ENCODE results near the gene GAS2L2. TPM values are rescaled to one million over a fixed set of nuclear protein-coding genes. Genes with fewer than 3 reads are reported as not detected.
"Not testable (repeated sequence)": the region's sequence is repeated elsewhere in the genome, so short reads cannot be mapped to it uniquely, and the experiment has no call there.

The GAS2L2 gene
- total RNA-seq, 1 donor from 2014 or later, result not detected

GRCh38 chr17:35705230-35705629, 47.8 kb downstream of the GAS2L2 start:
- DNase-seq (ENCODE audit: low spot score), result no peak
- H3K27ac Mint-ChIP-seq (ENCODE audit: unreplicated experiment), result peak overlapping the region; percentile 6
- no peak for TF ChIP-seq CTCF (IDR thresholded peaks at IDR 0.05)
- H3K9me3 Mint-ChIP-seq (ENCODE audit: low read depth), result no peaks in the 10 kb centered on the region
- no peak overlapping the region for H3K4me3 Mint-ChIP-seq (ENCODE audit: unreplicated experiment)
- no peaks in the 10 kb centered on the region for H3K27me3 Mint-ChIP-seq (ENCODE audit: low read depth)
- peaks cover 45% of the 10 kb centered on the region for H3K4me1 Mint-ChIP-seq (ENCODE audit: low read depth)
- H3K36me3 Mint-ChIP-seq (ENCODE audit: low read depth), result peaks cover 8% of the 10 kb centered on the region

- not testable (repeated sequence) for DNase-seq (ENCODE audit: low spot score); H3K4me3 Mint-ChIP-seq (ENCODE audit: unreplicated experiment); H3K27ac Mint-ChIP-seq (ENCODE audit: unreplicated experiment); H3K9me3 Mint-ChIP-seq (ENCODE audit: low read depth); H3K27me3 Mint-ChIP-seq (ENCODE audit: low read depth); H3K36me3 Mint-ChIP-seq (ENCODE audit: low read depth)
- H3K4me1 Mint-ChIP-seq (ENCODE audit: low read depth), result peaks cover 33% of the 10 kb centered on the region
Observed at GRCh38 chr17:35703308-35703707, 49.7 kb downstream of the GAS2L2 start.

DNA sequence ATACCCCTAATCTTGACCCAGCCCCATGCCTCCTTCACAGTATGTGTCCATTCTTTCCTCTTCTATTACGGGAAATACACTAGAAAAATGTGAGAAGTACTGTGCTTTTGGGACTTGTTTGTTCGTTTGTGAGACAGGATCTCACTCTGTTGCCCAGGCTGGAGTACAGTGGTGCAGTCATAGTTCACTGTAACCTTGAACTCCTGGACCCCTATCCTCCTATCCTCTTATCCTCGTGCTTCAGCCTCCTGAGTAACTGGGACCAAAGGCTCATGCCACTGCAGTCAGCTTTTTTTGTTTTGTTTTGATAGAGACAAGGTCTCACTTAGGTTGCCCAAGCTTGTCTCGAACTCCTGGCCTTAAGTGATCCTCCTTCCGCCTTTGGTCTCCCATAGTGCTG, 51.5 kb downstream of the GAS2L2 start:
- peak overlapping the region; percentile 83 for H3K27ac Mint-ChIP-seq (ENCODE audit: unreplicated experiment)
- peaks cover 4% of the 10 kb centered on the region for H3K36me3 Mint-ChIP-seq (ENCODE audit: low read depth)
- no peak for TF ChIP-seq CTCF (IDR thresholded peaks at IDR 0.05)
- peaks cover 34% of the 10 kb centered on the region for H3K4me1 Mint-ChIP-seq (ENCODE audit: low read depth)
- DNase-seq (ENCODE audit: low spot score), result no peak
- no peaks in the 10 kb centered on the region for H3K9me3 Mint-ChIP-seq (ENCODE audit: low read depth)
- H3K4me3 Mint-ChIP-seq (ENCODE audit: unreplicated experiment), result no peak overlapping the region
- H3K27me3 Mint-ChIP-seq (ENCODE audit: low read depth), result no peaks in the 10 kb centered on the region

GRCh38 chr17:35700150-35700549, 52.9 kb downstream of the GAS2L2 start:
- H3K9me3 Mint-ChIP-seq (ENCODE audit: low read depth), result no peaks in the 10 kb centered on the region
- no peak overlapping the region for H3K27ac Mint-ChIP-seq (ENCODE audit: unreplicated experiment)
- H3K27me3 Mint-ChIP-seq (ENCODE audit: low read depth), result no peaks in the 10 kb centered on the region

GRCh38 chr17:35698800-35699199, 54.2 kb downstream of the GAS2L2 start:
- peaks cover 29% of the 10 kb centered on the region for H3K4me1 Mint-ChIP-seq (ENCODE audit: low read depth)
- H3K27me3 Mint-ChIP-seq (ENCODE audit: low read depth), result no peaks in the 10 kb centered on the region

More at GRCh38 chr17:35700150-35700549, 52.9 kb downstream of the GAS2L2 start:
- no peak for DNase-seq (ENCODE audit: low spot score)
- Mint-ChIP-seq H3K4me1 (ENCODE audit: low read depth) (peaks cover 29% of the 10 kb centered on the region), H3K36me3 (ENCODE audit: low read depth) (peaks cover 7% of the 10 kb centered on the region), H3K4me3 (ENCODE audit: unreplicated experiment) (no peak overlapping the region)
- no peak for TF ChIP-seq CTCF (IDR thresholded peaks at IDR 0.05)

More at GRCh38 chr17:35698800-35699199, 54.2 kb downstream of the GAS2L2 start:
- no peak for DNase-seq (ENCODE audit: low spot score)
- TF ChIP-seq CTCF (IDR thresholded peaks at IDR 0.05), result no peak
- H3K27ac Mint-ChIP-seq (ENCODE audit: unreplicated experiment), result no peak overlapping the region
- no peaks in the 10 kb centered on the region for H3K9me3 Mint-ChIP-seq (ENCODE audit: low read depth)
- peaks cover 7% of the 10 kb centered on the region for H3K36me3 Mint-ChIP-seq (ENCODE audit: low read depth)
- H3K4me3 Mint-ChIP-seq (ENCODE audit: unreplicated experiment), result no peak overlapping the region

All from chondrocyte (in vitro differentiated cells).